CD4-positive, alpha-beta memory T cell (primary cell): Measurements from ENCODE around the gene NAA80. TPM values are rescaled to one million over a fixed set of nuclear protein-coding genes. Genes with fewer than 3 reads are reported as not detected.

Source experiments
- CTCF ChIA-PET: fragments of 350-600 bp; sonication (Branson Sonifier 250); formaldehyde crosslinking; loops from one replicate; lab custom pipeline; 2021; ENCODE audit warnings: inconsistent platforms; ENCODE audit not compliant: partially characterized antibody; lab: Charles Lee
- POLR2A ChIA-PET: fragments of 350-600 bp; sonication (Branson Sonifier 250); formaldehyde crosslinking; loops from one replicate; lab custom pipeline; 2021; ENCODE audit not compliant: partially characterized antibody; lab: Charles Lee
- DNase-seq, 5 donors: peaks; one replicate each; pipeline versions ENCODE4 v3.0.0 to v3.0.0-alpha.2; 2020 to 2022; ENCODE audit warnings: mixed read lengths in 1 of 5
- H3K27ac ChIP-seq: one replicate; pipeline ENCODE4 v1.7.0; 2013; ENCODE audit warnings: low read depth, low read length
- H3K27me3 ChIP-seq: 2 replicates; pipeline ENCODE4 v1.7.0; 2013; ENCODE audit warnings: mild to moderate bottlenecking, low read length, moderate library complexity; ENCODE audit not compliant: insufficient read depth
- H3K36me3 ChIP-seq: 2 replicates; pipeline ENCODE4 v1.7.0; 2013; ENCODE audit warnings: mild to moderate bottlenecking, low read length, moderate library complexity; ENCODE audit not compliant: insufficient read depth
- H3K4me1 ChIP-seq: 2 replicates; pipeline ENCODE4 v1.7.0; 2013; ENCODE audit warnings: mild to moderate bottlenecking, low read length, moderate library complexity; ENCODE audit not compliant: insufficient read depth
- H3K4me3 ChIP-seq, 2 donors: one replicate each; pipeline ENCODE4 v1.7.0; 2013; ENCODE audit warnings: low read length in 2 of 2, mild to moderate bottlenecking in 1 of 2
- H3K9me3 ChIP-seq, 2 donors: one replicate each; pipeline ENCODE4 v1.7.0; 2013; ENCODE audit warnings: low read length in 2 of 2, control low read depth in 1 of 2; ENCODE audit not compliant: control insufficient read depth in 1 of 2
- H3K27ac Mint-ChIP-seq, 7 donors: one replicate each; pipeline ENCODE4 v1.8.0; 2020 to 2021; ENCODE audit warnings: mixed read lengths in 7 of 7, mild to moderate bottlenecking in 6 of 7, inconsistent platforms in 3 of 7, moderate library complexity in 3 of 7
- H3K27me3 Mint-ChIP-seq, 2 donors: one replicate each; pipeline ENCODE4 v1.8.0; 2020 to 2021; ENCODE audit warnings: mixed read lengths in 2 of 2
- H3K36me3 Mint-ChIP-seq, 2 donors: one replicate each; pipeline ENCODE4 v1.8.0; 2020 to 2021; ENCODE audit warnings: mixed read lengths in 2 of 2, inconsistent platforms in 1 of 2, mild to moderate bottlenecking in 1 of 2
- H3K4me1 Mint-ChIP-seq, 4 donors: one replicate each; pipeline ENCODE4 v1.8.0; 2020 to 2021; ENCODE audit warnings: mixed read lengths in 4 of 4, mild to moderate bottlenecking in 1 of 4
- H3K4me3 Mint-ChIP-seq, 8 donors: one replicate each; pipeline ENCODE4 v1.8.0; 2020 to 2021; ENCODE audit warnings: mixed read lengths in 8 of 8, mild to moderate bottlenecking in 7 of 8, moderate library complexity in 6 of 8, inconsistent platforms in 3 of 8
- H3K9me3 Mint-ChIP-seq, 8 donors: one replicate each; pipeline ENCODE4 v1.8.0; 2020 to 2021; ENCODE audit warnings: mixed read lengths in 8 of 8, mild to moderate bottlenecking in 5 of 8, inconsistent platforms in 3 of 8, moderate library complexity in 1 of 8
- intact Hi-C: fragments of 100-400 bp; cut with micrococcal nuclease; formaldehyde crosslinking; loops from one replicate; pipeline ENCODE4 v1.15.1; 2023
- polyA plus RNA-seq, 2 donors: library from polyadenylated mRNA; unstranded; fragments of 300-500 nt; fragmentation: Illumina TruSeq; gene quantifications; one replicate each; pipeline ENCODE4 v1.2.3, GENCODE V29; 2021
- total RNA-seq, 2 experiments: library from RNA; stranded (reverse); gene quantifications; one replicate each; pipeline ENCODE4 v1.2.3, GENCODE V29; 2021

Gene NAA80
- total and polyA plus RNA-seq, 4 experiments from 2014 or later, result 16.7 to 33.7 (median 31.7) TPM

GRCh38 chr3:50248387-50248786 is 50.8 kb downstream of the NAA80 start:
- POLR2A ChIA-PET, result interaction anchor here (0.8 to 11.2 kb wide), 5 partner anchors 11 to 89 kb away, joined by 3 to 150 read pairs (median 35); partner anchors contain the start of gene GNAI2
- H3K27ac ChIP-seq, result peak overlapping the region; percentile 76

GRCh38 chr3:50246517-50246954 is 52.7 kb downstream of the NAA80 start:
- peak; percentile 80 to 95 (median 84) for DNase-seq
- Mint-ChIP-seq H3K9me3 (no peaks in the 10 kb centered on the region), H3K27me3 (no peaks in the 10 kb centered on the region), H3K4me3 (peak overlapping the region; percentile 75 to 88 (median 80)), H3K4me1 (peaks cover 45 to 89% (median 70%) of the 10 kb centered on the region in 4 donors), H3K36me3 (peaks cover 0 to 36% of the 10 kb centered on the region in 2 donors), H3K27ac (peak overlapping the region; percentile 92 to 98 (median 95))
- peak overlapping the region; percentile 24 to 44 for H3K4me3 ChIP-seq
- ChIA-PET POLR2A (interaction anchor here (0.7 to 11.2 kb wide), 13 partner anchors 9 to 111 kb away, joined by 3 to 150 read pairs (median 8); partner anchors contain the start of genes GNAI2, HYAL3, IFRD2 and NAA80), CTCF (interaction anchor here (0.7 to 6.4 kb wide), 29 partner anchors 10 to 156 kb away, joined by 3 to 238 read pairs (median 4); partner anchors contain the start of genes GNAI2, GNAT1, HYAL3 and LSMEM2)
- intact Hi-C loops, result loop anchor here (1.0 kb wide), 5 partner anchors 8 to 52 kb away; partner anchors contain the start of gene IFRD2
- peaks cover 22% of the 10 kb centered on the region for H3K36me3 ChIP-seq
- peaks cover 97% of the 10 kb centered on the region for H3K4me1 ChIP-seq
- H3K27me3 ChIP-seq, result no peaks in the 10 kb centered on the region
- H3K27ac ChIP-seq, result peak overlapping the region; percentile 76
- H3K9me3 ChIP-seq, result no peaks in the 10 kb centered on the region

More at GRCh38 chr3:50248387-50248786, 50.8 kb downstream of the NAA80 start:
- H3K36me3 ChIP-seq, result peaks cover 39% of the 10 kb centered on the region
- Mint-ChIP-seq H3K27me3 (no peaks in the 10 kb centered on the region), H3K4me3 (peak overlapping the region in 2 of 8 donors; percentile 2 to 62), H3K27ac (peak overlapping the region; percentile 23 to 98 (median 84)), H3K9me3 (no peaks in the 10 kb centered on the region), H3K4me1 (peaks cover 36 to 75% (median 56%) of the 10 kb centered on the region in 4 donors), H3K36me3 (peaks cover 4 to 34% of the 10 kb centered on the region in 2 donors)
- DNase-seq, result no peak
- intact Hi-C loops, result no loop called here
- no peak overlapping the region for H3K4me3 ChIP-seq
- no peaks in the 10 kb centered on the region for H3K9me3 ChIP-seq
- CTCF ChIA-PET, result interaction anchor here (4.1 to 6.4 kb wide), 4 partner anchors 11 to 55 kb away, joined by 28 to 238 read pairs (median 76); partner anchors contain the start of genes GNAI2 and GNAT1
- H3K27me3 ChIP-seq, result no peaks in the 10 kb centered on the region
- H3K4me1 ChIP-seq, result peaks cover 83% of the 10 kb centered on the region

Other genes with a start within 250 kb of the NAA80 start
- 100 to 1,000 TPM; 377 to 385 TPM for gene RBM5, start 210.5 kb downstream of the NAA80 start, total RNA-seq
- gene RBM5, start 210.5 kb downstream of the NAA80 start, polyA plus RNA-seq, result 10 to 100 TPM; 16.7 to 47.9 TPM
- not detected for gene SEMA3F, start 144.1 kb downstream of the NAA80 start, total RNA-seq
- not detected for gene SEMA3F, start 144.1 kb downstream of the NAA80 start, polyA plus RNA-seq
- not detected for gene GNAT1, start 107.8 kb downstream of the NAA80 start, total RNA-seq
- gene GNAT1, start 107.8 kb downstream of the NAA80 start, polyA plus RNA-seq, result not detected
- not detected for gene SLC38A3, start 94.1 kb downstream of the NAA80 start, total RNA-seq
- gene SLC38A3, start 94.1 kb downstream of the NAA80 start, polyA plus RNA-seq, result not detected
- gene GNAI2, start 63.2 kb downstream of the NAA80 start, total RNA-seq, result 100 to 1,000 TPM; 292 to 300 TPM
- 100 to 1,000 TPM; 532 to 615 TPM for gene GNAI2, start 63.2 kb downstream of the NAA80 start, polyA plus RNA-seq
- gene SEMA3B, start 30.3 kb downstream of the NAA80 start, total RNA-seq, result under 1 TPM; 0.50 to 0.87 TPM
- not detected for gene SEMA3B, start 30.3 kb downstream of the NAA80 start, polyA plus RNA-seq
- gene LSMEM2, start 20.3 kb downstream of the NAA80 start, total RNA-seq, result not detected
- gene LSMEM2, start 20.3 kb downstream of the NAA80 start, polyA plus RNA-seq, result under 1 TPM in 1 of 2 donors, not detected in 1; 0.20 TPM
- gene IFRD2, start 7.0 kb downstream of the NAA80 start, total RNA-seq, result 10 to 100 TPM; 58.6 to 65.3 TPM
- gene IFRD2, start 7.0 kb downstream of the NAA80 start, polyA plus RNA-seq, result 10 to 100 TPM; 62.0 to 84.7 TPM
- gene HYAL3, start within 50 bp of the NAA80 start, total RNA-seq, result 1 to 10 TPM; 5.1 to 5.4 TPM
- gene HYAL3, start within 50 bp of the NAA80 start, polyA plus RNA-seq, result 1 to 10 TPM; 4.4 to 7.1 TPM
- gene HYAL1, start 4.2 kb upstream of the NAA80 start, total RNA-seq, result under 1 TPM; 0.38 to 0.50 TPM
- gene HYAL1, start 4.2 kb upstream of the NAA80 start, polyA plus RNA-seq, result under 1 TPM; 0.09 to 0.20 TPM
- gene HYAL2, start 23.3 kb upstream of the NAA80 start, total RNA-seq, result 1 to 10 TPM; 3.7 to 4.0 TPM
- 10 to 100 TPM; 10.3 to 12.3 TPM for gene HYAL2, start 23.3 kb upstream of the NAA80 start, polyA plus RNA-seq
- 10 to 100 TPM; 25.3 to 30.0 TPM for gene TUSC2, start 28.8 kb upstream of the NAA80 start, total RNA-seq
- 10 to 100 TPM; 45.1 to 45.9 TPM for gene TUSC2, start 28.8 kb upstream of the NAA80 start, polyA plus RNA-seq
- 10 to 100 TPM; 81.9 to 86.9 TPM for gene RASSF1, start 41.4 kb upstream of the NAA80 start, total RNA-seq
- gene RASSF1, start 41.4 kb upstream of the NAA80 start, polyA plus RNA-seq, result 10 to 100 TPM; 37.5 to 62.3 TPM
- 1 to 10 TPM; 3.7 to 4.2 TPM for gene ZMYND10, start 46.3 kb upstream of the NAA80 start, total RNA-seq
- gene ZMYND10, start 46.3 kb upstream of the NAA80 start, polyA plus RNA-seq, result not detected
- 10 to 100 TPM; 50.0 to 53.0 TPM for gene NPRL2, start 51.4 kb upstream of the NAA80 start, total RNA-seq
- 10 to 100 TPM; 39.6 to 41.9 TPM for gene NPRL2, start 51.4 kb upstream of the NAA80 start, polyA plus RNA-seq
- gene CYB561D2, start 51.5 kb upstream of the NAA80 start, total RNA-seq, result 10 to 100 TPM; 39.6 to 40.0 TPM
- 10 to 100 TPM; 66.2 to 68.3 TPM for gene CYB561D2, start 51.5 kb upstream of the NAA80 start, polyA plus RNA-seq
- 10 to 100 TPM; 31.1 to 34.6 TPM for gene TMEM115, start 60.1 kb upstream of the NAA80 start, total RNA-seq
- 10 to 100 TPM; 28.6 to 38.4 TPM for gene TMEM115, start 60.1 kb upstream of the NAA80 start, polyA plus RNA-seq
- gene CACNA2D2, start 204.2 kb upstream of the NAA80 start, total RNA-seq, result 1 to 10 TPM; 1.7 to 1.9 TPM
- under 1 TPM in 1 of 2 donors, not detected in 1; 0.24 TPM for gene CACNA2D2, start 204.2 kb upstream of the NAA80 start, polyA plus RNA-seq